Measurements from ENCODE around the gene CD79A. TPM values are rescaled to one million over a fixed set of nuclear protein-coding genes. Genes with fewer than 3 reads are reported as not detected.

CD79A gene
- total RNA-seq, 6 experiments from 2014 or later = 0.18 to 0.71 (median 0.39) TPM; not detected in 2

DNA sequence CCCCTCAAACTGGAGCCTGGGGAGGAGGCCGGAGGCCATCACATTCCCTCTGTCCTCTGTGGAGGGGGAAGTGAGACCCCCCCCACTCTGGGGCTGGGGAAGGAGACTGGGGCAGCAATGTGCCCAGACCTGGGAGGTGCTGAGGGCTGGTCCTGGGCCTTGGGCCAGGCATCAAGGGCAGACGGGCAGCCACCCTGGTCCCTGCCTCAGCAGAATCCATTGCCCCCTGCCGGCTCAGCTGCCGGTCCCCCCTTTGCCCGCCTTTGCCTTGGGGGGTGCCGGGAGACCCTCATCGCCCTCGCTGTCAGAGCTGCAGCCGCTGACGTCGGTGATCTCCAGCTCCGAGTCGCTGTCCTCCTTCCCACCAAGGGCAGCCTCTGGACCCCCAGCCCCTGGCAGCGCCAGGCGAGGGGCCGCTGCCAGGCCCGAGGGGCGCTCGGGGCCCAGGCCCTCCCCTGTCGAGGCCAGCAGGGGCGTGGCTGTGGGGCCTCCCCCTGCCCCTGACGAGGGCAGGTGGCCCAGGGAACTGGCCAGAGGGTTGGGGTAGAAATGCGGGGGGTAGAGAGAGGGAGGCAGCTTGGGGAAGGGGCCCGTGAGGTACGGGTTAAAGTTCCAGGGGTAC is 31.0 kb downstream of the CD79A start:
- Histone ChIP-seq H3K27me3 (no peaks in the 10 kb centered on the region), H3K9me3 (no peaks in the 10 kb centered on the region), H3K4me1 (peaks cover 0 to 6% (median 2%) of the 10 kb centered on the region in 4 donors), H3K36me3 (peaks cover 0 to 18% (median 13%) of the 10 kb centered on the region in 4 donors), H3K27ac (no peak overlapping the region), H3K4me3 (no peak overlapping the region)
- no CpG with 5 or more reads among the region's 25 CpGs for WGBS (ENCODE audit: insufficient coverage, low coverage, low lambda C conversion rate, missing lambda C conversion rate)
- intact Hi-C loops (cut with DNase I) = no loop called here
- ATAC-seq (no peak), DNase-seq (no peak)
- TF ChIP-seq, protein P1, sequence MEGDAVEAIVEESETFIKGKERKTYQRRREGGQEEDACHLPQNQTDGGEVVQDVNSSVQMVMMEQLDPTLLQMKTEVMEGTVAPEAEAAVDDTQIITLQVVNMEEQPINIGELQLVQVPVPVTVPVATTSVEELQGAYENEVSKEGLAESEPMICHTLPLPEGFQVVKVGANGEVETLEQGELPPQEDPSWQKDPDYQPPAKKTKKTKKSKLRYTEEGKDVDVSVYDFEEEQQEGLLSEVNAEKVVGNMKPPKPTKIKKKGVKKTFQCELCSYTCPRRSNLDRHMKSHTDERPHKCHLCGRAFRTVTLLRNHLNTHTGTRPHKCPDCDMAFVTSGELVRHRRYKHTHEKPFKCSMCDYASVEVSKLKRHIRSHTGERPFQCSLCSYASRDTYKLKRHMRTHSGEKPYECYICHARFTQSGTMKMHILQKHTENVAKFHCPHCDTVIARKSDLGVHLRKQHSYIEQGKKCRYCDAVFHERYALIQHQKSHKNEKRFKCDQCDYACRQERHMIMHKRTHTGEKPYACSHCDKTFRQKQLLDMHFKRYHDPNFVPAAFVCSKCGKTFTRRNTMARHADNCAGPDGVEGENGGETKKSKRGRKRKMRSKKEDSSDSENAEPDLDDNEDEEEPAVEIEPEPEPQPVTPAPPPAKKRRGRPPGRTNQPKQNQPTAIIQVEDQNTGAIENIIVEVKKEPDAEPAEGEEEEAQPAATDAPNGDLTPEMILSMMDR (IDR thresholded peaks at IDR 0.05) = no peak
- TF ChIP-seq POLR2A (IDR thresholded peaks at IDR 0.05) = no peak

DNA sequence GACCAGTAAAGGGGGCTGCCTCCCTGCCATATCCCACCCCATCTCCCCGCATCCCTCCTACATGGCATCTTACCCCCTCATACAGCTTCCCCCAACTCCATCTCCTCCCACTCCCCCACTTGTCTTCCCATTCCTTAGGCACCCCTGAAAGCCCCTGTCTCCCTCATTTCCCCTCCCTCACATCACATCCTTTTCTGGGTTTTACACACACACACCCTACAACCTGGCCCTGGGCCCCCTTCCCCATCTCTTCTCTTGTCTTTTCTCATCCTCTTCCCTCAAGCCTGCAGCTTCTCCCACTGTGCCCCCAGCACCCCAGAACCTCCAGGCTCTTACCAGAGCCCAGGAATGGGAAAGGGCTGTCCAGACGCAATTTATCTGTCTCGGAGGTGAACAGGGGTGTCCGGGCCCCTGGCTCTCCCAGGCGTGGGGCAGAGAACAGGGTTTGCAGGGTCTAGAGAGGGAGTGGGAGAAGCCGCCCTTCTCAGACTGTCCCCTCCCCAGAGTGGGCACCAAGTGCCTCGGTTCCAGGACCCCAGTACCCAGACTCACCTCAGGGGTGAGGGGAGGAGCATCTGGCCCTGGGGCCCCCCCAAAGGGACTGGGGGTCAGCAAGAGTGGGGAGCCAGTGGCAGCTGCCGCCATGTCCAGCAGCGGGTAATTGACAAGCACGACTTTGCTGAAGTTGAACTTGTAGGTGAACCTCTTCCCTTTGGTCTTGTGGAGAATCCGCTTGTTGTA is 31.8 kb downstream of the CD79A start:
- TF ChIP-seq, protein P1 (IDR thresholded peaks at IDR 0.05) = no peak
- TF ChIP-seq POLR2A (IDR thresholded peaks at IDR 0.05) = no peak
- Histone ChIP-seq H3K4me1 (peaks cover 0 to 6% (median 2%) of the 10 kb centered on the region in 4 donors), H3K4me3 (no peak overlapping the region), H3K9me3 (no peaks in the 10 kb centered on the region), H3K27me3 (no peaks in the 10 kb centered on the region), H3K36me3 (peaks cover 0 to 12% (median 9%) of the 10 kb centered on the region in 4 donors), H3K27ac (no peak overlapping the region)
- intact Hi-C loops (cut with DNase I) = no loop called here
- WGBS (ENCODE audit: insufficient coverage, low coverage, low lambda C conversion rate, missing lambda C conversion rate) = 72% methylated on average over 7 of the region's 11 CpGs
- ATAC-seq = no peak
- no peak for DNase-seq

DNA sequence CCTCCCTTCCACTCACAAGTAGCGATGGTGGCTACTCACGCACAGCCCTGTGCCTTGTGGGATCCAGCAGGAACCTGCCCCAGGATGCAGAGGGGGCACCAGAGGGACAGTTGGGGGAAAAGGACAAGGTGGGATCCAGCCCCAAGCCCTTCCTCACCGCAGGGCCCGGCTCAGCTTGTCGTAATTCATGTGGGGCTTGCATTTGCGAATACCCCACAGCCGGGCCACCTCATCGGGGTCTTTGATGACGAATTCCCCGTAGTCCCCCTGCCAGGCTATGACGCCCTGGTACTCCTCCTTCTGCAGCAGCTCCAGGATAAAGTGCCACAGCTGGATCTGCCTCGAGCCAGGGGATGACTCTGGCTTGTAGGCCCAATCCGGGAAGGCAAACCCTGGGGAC is 32.6 kb downstream of the CD79A start:
- 0% methylated on average over 1 of the region's 13 CpGs for WGBS (ENCODE audit: insufficient coverage, low coverage, low lambda C conversion rate, missing lambda C conversion rate)
- no peaks in the 10 kb centered on the region for H3K9me3 ChIP-seq
- peaks cover 0 to 10% (median 4%) of the 10 kb centered on the region in 4 donors for H3K36me3 ChIP-seq
- no peaks in the 10 kb centered on the region for H3K27me3 ChIP-seq
- H3K27ac ChIP-seq = no peak overlapping the region
- H3K4me1 ChIP-seq = no peaks in the 10 kb centered on the region
- TF ChIP-seq POLR2A (IDR thresholded peaks at IDR 0.05) = no peak
- TF ChIP-seq, protein P1 (IDR thresholded peaks at IDR 0.05) = no peak
- ATAC-seq (no peak), DNase-seq (no peak)
- no peak overlapping the region for H3K4me3 ChIP-seq
- intact Hi-C loops (cut with DNase I) = no loop called here

DNA sequence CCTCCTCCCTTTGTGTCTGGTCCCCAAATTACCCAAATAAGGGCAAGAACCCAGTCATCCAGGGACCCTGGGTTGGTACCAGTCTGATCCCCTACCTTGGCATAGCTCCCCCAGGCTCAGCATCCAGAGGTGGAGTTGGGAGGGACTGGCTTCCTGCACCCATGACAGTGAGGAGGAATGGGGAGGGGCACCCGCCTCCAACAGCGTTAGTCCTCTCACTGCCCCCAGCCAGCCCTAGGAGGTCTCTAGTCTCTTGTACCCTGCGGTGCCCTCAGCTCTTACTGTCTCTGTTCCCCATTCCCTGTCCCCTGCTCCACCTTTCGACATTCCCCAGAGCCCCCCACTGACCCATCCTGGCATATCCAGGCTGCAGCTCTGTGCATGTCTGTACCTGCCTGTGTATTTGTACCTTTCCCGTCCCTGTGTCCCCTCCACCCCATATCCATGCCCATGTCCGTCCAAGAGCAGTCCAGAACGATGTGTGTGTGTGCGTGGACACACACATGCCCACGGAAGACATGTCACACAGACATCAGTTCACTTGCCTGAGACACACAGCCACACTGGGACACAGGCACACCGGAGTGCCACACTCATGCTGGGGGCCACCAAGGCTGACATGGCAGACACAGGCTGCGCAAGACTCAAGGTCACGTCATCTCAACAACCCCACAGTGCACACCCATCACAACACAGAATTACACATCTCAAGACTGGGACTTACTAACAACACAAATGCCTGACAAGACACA is 33.3 kb downstream of the CD79A start:
- Histone ChIP-seq H3K4me3 (no peak overlapping the region), H3K4me1 (no peaks in the 10 kb centered on the region), H3K27me3 (no peaks in the 10 kb centered on the region), H3K27ac (no peak overlapping the region), H3K36me3 (peaks cover 0 to 4% (median under 1%) of the 10 kb centered on the region in 4 donors), H3K9me3 (no peaks in the 10 kb centered on the region)
- DNase-seq = no peak
- peak in 1 of 4 donors; percentile 11 for ATAC-seq
- intact Hi-C loops (cut with DNase I) = no loop called here
- TF ChIP-seq, protein P1 (IDR thresholded peaks at IDR 0.05) = no peak
- TF ChIP-seq POLR2A (IDR thresholded peaks at IDR 0.05) = no peak
- 37% methylated on average over 7 of the region's 12 CpGs for WGBS (ENCODE audit: insufficient coverage, low coverage, low lambda C conversion rate, missing lambda C conversion rate)

Data from right lobe of liver (tissue), 6 donors.